Panc1 (cell line): ENCODE results near the gene PRR29.

Experiments
- CTCF ChIP-seq: fragments of 450-650 bp; IDR thresholded peaks from 2 replicates; pipeline ENCODE4 v1.5.1; 2017; ENCODE audit warnings: mild to moderate bottlenecking
- POLR2AphosphoS5 ChIP-seq: IDR thresholded peaks from 2 replicates; pipeline ENCODE4 v1.6.1; 2012; ENCODE audit warnings: mild to moderate bottlenecking, low read depth, low read length, moderate library complexity
- SIN3A ChIP-seq: IDR thresholded peaks from 2 replicates; pipeline ENCODE4 v1.6.1; 2012; ENCODE audit warnings: low read depth, mild to moderate bottlenecking, low read length, moderate library complexity, borderline replicate concordance; ENCODE audit not compliant: insufficient read depth
- TF ChIP-seq, protein P1 (sequence below), 2 experiments: IDR thresholded peaks; 2 replicates each; pipeline ENCODE4 v1.6.1; 2011 to 2012; ENCODE audit warnings: low read depth in 2 of 2, control low read depth in 1 of 2, low read length in 1 of 2, mild to moderate bottlenecking in 1 of 2, moderate library complexity in 1 of 2; ENCODE audit not compliant: insufficient read depth in 1 of 2

- TF ChIP-seq CTCF (no peak), SIN3A (no peak), POLR2AphosphoS5 (no peak)
- TF ChIP-seq, protein P1, sequence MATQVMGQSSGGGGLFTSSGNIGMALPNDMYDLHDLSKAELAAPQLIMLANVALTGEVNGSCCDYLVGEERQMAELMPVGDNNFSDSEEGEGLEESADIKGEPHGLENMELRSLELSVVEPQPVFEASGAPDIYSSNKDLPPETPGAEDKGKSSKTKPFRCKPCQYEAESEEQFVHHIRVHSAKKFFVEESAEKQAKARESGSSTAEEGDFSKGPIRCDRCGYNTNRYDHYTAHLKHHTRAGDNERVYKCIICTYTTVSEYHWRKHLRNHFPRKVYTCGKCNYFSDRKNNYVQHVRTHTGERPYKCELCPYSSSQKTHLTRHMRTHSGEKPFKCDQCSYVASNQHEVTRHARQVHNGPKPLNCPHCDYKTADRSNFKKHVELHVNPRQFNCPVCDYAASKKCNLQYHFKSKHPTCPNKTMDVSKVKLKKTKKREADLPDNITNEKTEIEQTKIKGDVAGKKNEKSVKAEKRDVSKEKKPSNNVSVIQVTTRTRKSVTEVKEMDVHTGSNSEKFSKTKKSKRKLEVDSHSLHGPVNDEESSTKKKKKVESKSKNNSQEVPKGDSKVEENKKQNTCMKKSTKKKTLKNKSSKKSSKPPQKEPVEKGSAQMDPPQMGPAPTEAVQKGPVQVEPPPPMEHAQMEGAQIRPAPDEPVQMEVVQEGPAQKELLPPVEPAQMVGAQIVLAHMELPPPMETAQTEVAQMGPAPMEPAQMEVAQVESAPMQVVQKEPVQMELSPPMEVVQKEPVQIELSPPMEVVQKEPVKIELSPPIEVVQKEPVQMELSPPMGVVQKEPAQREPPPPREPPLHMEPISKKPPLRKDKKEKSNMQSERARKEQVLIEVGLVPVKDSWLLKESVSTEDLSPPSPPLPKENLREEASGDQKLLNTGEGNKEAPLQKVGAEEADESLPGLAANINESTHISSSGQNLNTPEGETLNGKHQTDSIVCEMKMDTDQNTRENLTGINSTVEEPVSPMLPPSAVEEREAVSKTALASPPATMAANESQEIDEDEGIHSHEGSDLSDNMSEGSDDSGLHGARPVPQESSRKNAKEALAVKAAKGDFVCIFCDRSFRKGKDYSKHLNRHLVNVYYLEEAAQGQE (IDR thresholded peaks at IDR 0.05; ENCODE audit: insufficient read depth in 1 of 2, low read depth in 2 of 2, low read length in 1 of 2) = no peak
These were observed 10.7 kb downstream of the PRR29 start for GRCh38 chr17:64008830-64009229.
